GM12891 (cell line): Measurements from ENCODE around the gene NHSL2.

Source experiments
- POLR2A ChIP-seq: IDR thresholded peaks from 2 replicates; pipeline ENCODE4 v1.6.1; 2011; ENCODE audit warnings: low read depth, low read length, control low read depth
- POLR2AphosphoS5 ChIP-seq: IDR thresholded peaks from 2 replicates; pipeline ENCODE4 v1.6.1; 2011; ENCODE audit warnings: low read depth, low read length, control low read depth
- TAF1 ChIP-seq: IDR thresholded peaks from 2 replicates; pipeline ENCODE4 v1.6.1; 2011; ENCODE audit warnings: low read depth, low read length, control low read depth

GRCh38 chrX:71867680-71868079, 43.0 kb upstream of the NHSL2 start:
- TF ChIP-seq TAF1 = no peak
- TF ChIP-seq POLR2AphosphoS5 = no peak
- no peak for TF ChIP-seq POLR2A
